IPS-18c (cell line): ENCODE results near the gene FAM163B.

Source experiments
- H3K4me3 ChIP-seq: 2 replicates; pipeline ENCODE4 v1.7.0; 2013; ENCODE audit warnings: low read depth, mild to moderate bottlenecking, low read length, moderate library complexity; ENCODE audit not compliant: insufficient read depth
- H3K9me3 ChIP-seq: one replicate; pipeline ENCODE4 v1.6.1; 2013; ENCODE audit warnings: mild to moderate bottlenecking, low read length, moderate library complexity; ENCODE audit not compliant: control insufficient read depth, insufficient read depth

The FAM163B gene

DNA sequence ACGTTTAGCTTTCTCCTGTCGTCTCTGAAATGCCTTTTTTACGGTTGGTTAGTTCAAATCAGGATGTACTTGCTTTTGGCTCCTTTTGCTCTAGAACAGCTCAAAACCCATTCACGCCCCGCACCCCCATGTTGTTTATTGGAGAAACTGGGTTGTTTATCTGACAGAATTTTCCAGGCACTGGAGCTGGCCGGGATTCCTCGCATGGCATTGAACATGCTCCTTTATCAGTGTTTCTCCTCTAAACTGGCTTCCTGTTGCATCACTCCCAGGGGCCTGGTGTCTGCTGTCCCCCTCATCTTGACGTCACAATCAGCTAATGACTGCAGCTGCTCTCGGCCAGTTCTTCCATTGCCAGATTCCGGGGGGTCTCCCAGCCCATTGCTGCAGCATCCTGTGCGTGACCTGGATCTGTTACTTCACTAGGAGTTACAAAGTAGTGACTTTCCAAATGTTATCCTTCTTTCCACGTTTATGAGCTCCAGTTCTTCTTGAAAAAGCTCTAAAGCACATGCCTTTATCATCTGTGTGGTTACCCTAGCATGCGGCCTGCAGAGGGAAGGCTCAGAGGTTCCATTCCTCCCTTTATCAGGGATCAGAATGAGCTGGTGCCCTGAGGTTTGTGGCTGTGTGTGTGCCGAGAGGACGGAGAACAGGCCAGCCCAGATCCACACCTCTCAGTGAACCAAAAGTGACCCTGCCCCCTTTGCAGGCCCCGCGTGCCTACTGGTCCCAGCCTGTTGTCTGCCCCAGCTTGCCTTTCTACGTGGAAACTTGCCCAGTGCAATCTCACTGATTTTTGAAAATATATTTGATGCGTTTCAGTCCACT, 27.5 kb downstream of the FAM163B start:
- peaks cover 2% of the 10 kb centered on the region for H3K9me3 ChIP-seq
- no peak overlapping the region for H3K4me3 ChIP-seq

DNA sequence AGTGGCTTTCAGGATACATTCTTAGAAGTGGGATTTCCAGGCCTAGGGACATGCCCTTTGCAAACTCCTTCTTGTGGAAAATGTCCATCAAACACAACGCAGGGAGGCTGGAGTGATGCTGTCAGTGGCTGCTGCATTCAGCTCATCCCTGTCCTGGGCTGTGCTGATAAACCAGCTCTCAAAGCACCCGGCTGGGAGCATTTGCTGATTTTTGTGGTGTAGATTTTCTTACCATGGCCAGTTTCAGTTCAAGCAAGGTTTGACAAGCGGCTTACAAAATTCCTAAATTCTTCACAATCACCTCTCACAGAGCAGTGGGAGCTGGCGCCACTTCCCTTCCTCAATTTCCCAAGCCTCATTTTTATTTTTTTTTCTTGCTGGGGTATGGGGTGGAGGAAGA, 28.2 kb downstream of the FAM163B start:
- Histone ChIP-seq H3K9me3 (peaks cover 2% of the 10 kb centered on the region), H3K4me3 (no peak overlapping the region)

DNA sequence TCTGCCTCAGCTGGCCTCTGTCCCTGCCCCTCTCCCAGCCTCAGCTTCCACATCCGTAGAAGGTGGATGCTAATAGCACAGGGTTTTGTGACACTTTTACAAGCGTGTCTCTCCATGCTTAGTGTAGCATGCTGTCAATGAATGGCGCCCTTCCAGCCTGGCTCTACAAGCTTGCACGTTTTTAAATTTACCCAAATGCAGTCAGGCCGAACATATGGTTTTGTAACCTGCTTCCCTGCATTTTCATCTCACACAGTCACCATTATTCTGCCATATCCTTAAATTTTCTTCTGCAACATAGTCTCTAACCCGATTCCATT, 28.8 kb downstream of the FAM163B start:
- H3K4me3 ChIP-seq = no peak overlapping the region
- H3K9me3 ChIP-seq = peaks cover 2% of the 10 kb centered on the region

DNA sequence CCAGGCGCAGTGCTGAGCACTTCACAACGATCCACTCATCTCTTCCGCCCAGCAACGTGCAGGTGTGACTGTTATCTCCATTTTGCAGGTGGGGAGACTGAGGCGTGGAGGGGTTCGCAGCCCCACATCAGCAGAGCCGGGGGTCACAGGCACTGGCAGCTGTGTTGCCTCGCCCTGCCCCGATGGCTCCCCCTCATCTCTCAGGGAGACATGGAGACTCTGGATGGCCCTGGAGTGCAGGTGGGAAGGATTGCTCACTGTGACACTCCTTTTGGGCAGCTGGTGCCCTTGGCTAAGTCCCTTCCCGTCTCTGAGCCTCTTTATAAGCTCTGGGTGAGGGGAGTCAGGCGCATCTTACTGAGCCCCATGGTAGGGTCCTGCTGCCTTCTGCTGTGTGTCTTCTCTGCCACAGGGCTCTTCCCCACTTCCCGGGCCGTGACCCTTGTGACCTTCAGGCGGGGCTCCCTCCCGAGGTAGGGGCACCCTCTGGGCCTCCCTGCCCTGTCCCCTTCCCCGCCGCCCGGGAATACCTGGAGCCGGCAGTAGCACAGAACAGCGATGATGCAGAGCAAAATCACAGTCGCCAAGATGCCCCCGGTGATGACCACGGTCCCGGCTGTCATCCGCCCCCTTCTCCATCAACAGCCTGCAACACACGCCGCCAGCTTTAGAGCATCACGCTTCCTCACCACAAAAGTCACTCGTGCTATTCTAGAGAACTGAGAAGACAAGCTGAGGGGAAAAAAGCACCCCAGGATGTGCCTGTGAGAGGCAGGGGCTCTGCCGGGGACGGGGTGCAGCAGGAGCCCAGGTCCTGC, 29.4 kb downstream of the FAM163B start:
- H3K9me3 ChIP-seq = peaks cover 2% of the 10 kb centered on the region

DNA sequence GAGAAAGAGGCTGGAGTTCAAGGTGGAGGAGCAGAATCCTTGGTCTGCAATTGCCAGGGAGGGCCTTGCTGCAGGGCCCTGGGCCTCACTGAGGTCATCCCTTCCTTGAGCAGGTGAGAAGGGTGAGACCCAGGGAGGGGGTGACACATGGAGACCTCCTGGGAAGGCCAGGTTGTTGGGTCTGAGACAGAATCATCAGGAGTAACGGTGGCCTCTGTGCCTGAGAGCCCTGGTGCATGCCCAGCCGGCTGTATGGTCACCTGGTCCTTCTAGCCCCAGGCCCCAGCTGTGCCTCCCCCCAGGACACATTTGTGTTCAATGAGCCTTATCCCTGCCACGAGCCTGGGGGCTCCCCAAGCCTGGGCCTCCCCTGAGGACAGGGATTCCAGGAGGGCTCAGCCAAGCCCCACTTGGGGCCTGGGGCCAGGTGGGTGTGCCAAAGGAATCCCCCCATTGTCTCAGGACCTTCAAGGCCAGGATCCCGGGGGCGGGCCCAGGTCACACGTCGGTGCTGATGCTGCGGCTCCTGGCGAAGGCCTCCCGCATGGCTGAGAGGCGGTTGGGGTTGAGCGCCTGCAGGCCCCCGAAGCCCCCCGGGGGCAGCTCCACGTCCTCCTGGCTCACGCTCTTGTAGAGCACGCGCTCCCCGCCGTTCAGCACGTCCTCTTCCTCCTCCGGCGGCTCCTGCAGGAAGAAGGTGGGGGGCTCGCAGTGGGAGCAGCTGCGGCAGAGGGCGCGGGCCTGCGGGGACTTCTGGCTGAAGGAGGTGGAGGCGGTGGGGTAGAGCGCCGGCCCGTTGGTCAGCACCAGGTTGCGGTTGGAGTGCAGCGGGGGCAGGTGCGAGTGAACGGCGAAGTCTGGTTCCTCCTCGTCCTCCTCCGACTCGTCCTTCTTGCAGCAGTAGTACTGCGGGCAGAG, 30.4 kb downstream of the FAM163B start:
- Histone ChIP-seq H3K4me3 (no peak overlapping the region), H3K9me3 (peaks cover 2% of the 10 kb centered on the region)

More for the DNA sequence above, 29.4 kb downstream of the FAM163B start:
- no peak overlapping the region for H3K4me3 ChIP-seq

DNA sequence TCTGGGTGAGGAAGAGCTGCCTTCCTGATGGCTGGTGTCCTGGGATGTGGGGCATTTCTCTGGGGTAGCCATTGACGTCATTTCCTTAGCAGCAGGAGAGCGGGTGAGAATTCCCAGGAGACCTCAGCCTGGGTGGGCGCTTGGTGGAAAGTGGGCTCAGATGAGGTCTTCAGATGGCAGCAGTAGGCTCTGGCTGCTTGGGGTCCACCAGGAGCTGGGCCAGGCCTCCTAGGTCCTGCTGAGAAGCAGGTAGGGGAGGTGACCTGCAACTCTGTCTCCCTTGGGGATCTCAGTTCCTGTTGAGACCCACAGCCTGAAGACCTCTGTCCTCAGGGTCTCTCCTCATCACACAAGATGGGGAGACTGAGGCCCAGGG, 31.5 kb downstream of the FAM163B start:
- Histone ChIP-seq H3K9me3 (peaks cover 2% of the 10 kb centered on the region), H3K4me3 (no peak overlapping the region)

DNA sequence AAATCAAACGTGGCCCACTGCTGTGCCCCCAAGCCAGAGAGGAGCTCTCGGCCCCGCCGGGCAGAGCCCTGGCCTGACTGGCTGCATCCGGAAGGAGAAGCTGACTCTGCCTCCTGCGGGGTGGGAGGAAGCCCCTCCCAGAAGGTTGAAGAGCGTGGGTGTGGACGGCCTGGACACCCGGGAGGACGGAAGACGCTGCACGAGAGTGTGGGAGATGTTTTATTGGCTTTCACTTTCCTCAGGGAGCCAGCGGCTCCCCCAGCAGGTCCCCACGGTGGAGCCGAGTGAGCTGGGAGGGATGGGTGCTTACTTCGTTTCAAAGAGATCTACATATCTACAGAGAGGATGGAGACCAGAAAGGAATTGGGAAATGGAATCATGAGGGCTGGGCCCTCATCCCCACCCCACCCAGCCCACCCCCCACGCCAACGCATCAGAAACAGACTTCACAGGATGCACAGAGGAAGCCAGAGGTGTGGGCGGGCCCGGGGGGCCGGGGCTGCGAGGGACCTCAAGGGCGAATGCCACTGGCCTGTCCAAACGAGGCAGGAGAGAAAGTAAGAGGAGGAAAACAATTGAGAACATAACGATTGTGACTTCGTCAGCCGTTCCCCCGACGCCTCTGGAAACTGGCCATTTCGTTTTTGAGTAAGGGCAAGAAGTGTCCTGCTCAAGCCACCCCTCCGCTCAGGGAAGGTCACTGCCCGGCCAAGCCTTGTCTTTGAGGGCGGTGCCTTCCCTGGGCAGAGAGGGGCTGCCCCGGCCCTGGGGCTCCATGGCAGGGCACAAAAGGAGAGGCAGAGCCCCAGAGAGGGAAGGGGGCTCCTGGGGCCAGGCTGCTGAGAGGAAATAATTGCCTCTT, 32.1 kb downstream of the FAM163B start:
- H3K4me3 ChIP-seq = no peak overlapping the region
- no peaks in the 10 kb centered on the region for H3K9me3 ChIP-seq

DNA sequence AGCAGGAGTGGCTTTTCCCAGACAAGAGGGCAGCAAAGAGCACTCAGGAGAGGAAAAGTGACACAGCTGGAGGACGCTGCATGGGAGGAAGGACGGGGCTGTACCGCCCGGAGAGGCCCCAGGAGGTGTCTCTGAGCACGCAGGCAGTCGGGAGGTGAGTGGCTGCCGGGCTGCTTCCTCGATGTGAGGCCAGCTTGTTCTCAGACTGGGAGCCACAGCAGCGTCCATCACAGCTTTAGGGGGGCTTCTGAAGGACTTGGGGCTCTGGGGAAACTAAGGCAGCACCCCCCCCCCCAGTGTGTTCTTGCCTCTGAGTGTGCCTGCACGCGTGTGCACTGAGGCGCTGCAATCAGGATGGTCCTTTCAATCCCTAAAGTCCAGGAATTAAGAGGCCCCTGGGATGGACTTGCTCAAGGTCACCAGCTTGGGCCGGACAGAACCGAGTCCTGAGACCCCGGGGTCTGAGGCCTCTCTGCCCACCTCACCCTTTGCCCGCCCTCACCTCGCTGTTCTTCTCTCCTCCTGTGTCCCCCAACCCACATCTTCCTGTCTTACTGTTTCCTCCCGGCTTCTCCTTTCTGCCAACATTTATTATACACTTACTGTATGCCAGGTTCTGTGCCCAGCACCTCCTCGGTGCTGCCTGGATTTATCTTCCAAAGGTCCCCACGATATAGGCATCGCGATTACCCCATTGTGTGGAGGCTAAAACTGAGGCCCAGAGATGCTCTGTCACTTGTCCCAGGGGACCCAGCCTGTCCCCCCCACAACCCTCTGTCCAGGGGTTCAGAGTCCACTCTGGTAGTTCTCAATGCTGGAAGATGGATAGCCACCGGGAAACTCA, 32.9 kb downstream of the FAM163B start:
- Histone ChIP-seq H3K4me3 (no peak overlapping the region), H3K9me3 (no peaks in the 10 kb centered on the region)

DNA sequence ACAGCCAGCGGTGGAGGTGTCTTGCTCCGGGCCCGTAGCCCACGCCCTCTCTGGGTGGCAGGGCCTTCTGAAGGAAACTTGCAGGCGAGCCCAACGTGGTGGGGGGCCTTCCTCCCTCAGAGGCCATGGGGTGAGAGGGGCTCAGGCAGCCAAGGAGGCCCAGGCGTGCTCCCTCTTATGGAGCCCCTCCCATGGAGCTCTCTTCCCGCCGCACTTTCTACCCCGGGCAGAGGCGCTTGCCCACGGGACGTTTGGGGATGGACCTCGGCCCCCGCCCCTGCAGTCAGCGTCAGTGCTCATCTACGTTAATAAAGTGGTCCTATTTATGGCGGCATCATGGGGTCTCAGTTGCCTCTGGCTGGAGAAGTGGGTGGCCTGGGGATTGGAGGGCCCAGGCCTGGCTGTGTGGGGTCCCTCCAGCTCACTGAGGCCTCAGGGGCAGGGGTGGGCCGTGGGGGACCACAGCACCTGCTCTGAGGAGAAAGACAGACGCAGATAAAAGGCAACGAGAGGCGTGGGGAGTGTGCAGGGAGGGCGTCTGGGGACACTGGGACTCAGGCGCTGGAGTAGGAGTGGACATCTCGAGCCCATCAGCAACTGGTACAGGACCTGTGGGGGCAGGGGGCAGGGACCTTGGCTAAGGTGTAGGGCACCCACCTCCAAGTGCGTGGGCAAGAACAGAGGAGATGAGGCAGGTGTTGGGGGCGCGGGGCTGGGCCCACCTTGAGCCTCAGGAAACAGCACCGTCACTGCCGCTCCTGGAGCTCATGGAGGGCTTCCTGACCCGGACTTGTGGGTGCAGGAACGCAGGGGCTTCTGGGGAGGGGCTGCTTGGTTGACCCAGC, 33.8 kb downstream of the FAM163B start:
- no peaks in the 10 kb centered on the region for H3K9me3 ChIP-seq
- no peak overlapping the region for H3K4me3 ChIP-seq

DNA sequence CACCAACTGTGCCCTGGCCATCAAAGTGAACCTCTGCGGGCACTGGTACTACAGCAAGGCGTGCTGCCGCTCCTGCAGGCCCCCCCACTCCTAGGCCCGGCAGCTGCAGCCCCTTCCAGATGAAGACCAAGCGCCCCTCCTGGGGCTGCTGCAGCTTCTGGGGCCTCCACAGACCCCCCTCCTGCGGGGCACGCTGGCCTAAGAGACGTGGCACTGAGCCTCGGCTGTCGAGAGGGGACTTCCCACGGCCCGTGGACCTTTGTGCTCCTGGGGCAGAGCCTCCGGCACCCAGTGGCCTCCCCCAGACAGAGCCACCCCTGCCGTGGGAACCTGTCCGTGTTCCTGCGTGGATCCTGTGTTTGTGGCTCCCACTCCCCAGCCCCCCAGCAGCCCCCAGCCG, 34.4 kb downstream of the FAM163B start:
- H3K9me3 ChIP-seq = no peaks in the 10 kb centered on the region
- no peak overlapping the region for H3K4me3 ChIP-seq

DNA sequence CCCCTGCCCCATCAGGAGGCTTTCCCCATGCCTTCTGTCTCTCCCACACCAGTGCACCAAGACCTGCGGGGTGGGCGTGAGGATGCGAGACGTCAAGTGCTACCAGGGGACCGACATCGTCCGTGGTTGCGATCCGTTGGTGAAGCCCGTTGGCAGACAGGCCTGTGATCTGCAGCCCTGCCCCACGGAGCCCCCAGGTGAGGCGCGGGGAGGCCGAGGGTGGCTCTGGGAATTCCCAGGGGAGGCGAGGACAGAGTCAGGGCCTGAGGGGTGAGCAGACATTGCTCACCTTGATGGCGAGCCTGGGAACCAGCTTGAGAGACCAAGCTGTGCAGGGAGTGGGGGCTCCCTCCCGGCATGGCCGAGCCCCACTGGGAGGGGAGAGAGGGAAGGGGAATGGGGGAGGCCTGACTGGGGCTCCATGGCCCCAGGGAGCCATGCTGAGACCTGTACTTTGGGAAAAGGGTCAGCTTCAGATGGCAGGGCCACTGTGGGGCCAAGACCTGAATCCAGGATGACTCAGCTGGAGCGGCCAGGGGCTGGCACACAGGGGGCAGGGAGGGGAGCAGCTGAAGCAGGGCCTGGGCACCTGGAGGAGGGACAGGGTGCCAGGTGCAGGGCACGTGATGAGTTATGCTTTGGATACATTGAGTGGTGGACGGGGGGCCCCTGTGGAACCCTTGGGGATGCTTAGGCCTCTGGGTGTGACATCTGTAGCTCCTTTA, 35.2 kb downstream of the FAM163B start:
- no peak overlapping the region for H3K4me3 ChIP-seq
- H3K9me3 ChIP-seq = no peaks in the 10 kb centered on the region

DNA sequence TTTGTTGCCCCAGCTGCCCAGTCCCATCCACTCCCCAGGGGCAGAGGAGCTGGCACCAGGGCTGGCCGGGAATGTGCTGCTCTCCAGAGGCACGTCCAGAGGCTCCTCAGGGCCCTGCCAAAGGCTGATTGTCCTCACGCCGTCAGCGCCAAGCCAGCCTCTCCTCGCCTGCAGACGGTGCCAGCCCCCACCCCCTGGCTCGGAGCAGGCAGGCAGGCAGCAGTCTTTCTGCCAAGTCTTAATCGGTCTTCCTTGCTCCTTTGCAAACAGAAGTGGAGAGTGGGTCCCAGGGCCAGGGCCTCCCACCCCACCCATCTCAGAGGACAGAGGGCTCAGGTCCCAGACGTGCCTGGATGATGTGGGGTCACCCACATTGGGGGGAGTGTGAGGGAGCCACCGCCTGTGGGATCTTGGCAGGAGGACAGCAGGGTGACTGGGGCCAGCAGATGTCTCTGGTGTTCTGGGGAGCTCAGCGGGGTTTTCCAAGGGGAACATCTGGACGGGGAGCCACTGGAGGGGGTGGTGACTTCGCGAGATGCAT, 36.3 kb downstream of the FAM163B start:
- Histone ChIP-seq H3K9me3 (no peaks in the 10 kb centered on the region), H3K4me3 (no peak overlapping the region)

DNA sequence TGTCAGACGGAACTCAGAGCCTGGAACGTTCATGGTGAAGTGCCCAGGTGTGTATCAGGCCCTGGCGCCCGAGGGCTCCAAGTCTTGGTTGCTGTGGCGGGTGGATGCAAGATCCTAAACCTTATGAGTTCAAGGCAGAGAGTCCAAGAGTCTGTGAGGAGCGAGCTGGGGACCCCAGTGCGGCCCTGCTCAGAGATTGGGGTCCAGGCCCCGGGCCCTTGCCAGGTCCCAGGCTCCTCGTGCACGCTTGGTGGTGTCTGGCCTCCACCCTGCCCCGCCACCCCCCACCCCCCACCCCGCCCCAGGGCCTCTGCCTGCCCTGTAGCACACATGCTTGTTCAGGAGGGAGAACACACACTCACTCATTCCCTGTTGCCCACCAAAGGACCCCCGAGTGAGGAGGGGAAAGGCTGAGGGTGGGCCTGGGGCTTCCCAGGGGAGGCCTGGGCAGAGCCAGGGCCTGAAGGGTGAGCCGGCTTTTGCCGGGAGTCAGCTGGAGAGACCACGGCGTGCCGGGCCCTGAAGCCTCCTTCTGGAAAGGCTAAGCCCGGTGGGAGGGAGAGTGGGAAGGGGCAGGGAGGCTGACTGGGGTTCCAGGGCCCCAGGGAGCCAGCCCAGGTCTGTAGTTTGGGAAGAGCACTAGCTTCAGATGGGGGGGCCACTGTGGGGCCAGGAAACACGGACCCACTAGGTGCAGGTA, 37.1 kb downstream of the FAM163B start:
- Histone ChIP-seq H3K4me3 (no peak overlapping the region), H3K9me3 (no peaks in the 10 kb centered on the region)

DNA sequence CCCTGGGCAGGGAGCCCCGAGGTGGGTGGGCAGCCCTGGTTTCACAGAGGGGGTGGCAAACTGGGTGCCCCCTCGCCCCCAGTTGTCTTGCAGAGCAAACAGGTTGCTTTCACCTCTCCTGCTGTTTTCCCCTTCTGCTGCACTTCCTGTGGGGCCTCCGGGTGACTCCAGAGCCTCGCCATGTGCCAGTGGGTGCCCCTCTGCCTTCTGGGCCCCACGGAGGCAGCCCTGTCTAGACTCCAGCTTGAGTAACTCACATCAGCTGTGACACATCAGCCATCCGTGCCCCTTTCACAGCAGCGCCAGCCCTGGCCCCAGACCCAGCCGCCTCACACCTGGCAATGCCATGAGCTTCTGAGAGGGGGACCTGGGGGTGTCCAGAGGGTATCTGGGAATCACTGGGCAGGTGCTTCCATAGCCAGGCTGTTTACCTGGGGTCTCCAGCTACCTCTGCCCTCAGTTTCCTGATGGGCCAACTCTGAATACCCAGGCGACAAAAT, 37.7 kb downstream of the FAM163B start:
- Histone ChIP-seq H3K9me3 (no peaks in the 10 kb centered on the region), H3K4me3 (no peak overlapping the region)
